ENCODE results near the gene WDR31. TPM values are rescaled to one million over a fixed set of nuclear protein-coding genes. Genes with fewer than 3 reads are reported as not detected.

Gene WDR31
- total and polyA plus RNA-seq, 4 donors = 1.8 to 7.0 (median 4.0) TPM

DNA sequence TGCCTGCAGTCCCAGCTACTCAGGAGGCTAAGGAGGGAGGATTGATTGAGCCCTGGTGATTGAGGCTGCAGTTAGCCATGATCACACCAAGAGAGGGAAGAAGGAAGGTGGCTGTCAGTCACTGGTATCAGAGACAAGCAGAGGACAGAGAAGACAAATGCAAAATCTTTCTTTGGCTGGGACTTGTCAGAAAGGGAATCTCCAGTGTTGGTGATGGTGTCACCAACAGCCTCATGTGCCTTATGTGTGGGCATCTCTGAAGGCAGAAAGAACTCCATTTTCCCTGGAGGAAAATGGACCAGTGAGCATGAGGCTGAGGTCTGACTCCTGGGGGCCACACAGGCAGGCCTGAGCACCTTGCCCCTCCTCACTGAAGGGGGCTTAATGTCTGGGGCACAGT lies 24.8 kb downstream of the WDR31 start:
- no peak overlapping the region for H3K4me3 ChIP-seq
- peaks cover 0 to 6% (median under 1%) of the 10 kb centered on the region in 4 donors for H3K36me3 ChIP-seq (ENCODE audit: control insufficient read depth in 4 of 4, insufficient read depth in 4 of 4, low read length in 4 of 4)
- peaks cover 0 to 6% (median under 1%) of the 10 kb centered on the region in 5 donors for H3K4me1 ChIP-seq (ENCODE audit: control insufficient read depth in 5 of 5, insufficient read depth in 5 of 5, low read length in 5 of 5)
- no peak overlapping the region for H3K9ac ChIP-seq (ENCODE audit: insufficient read depth in 1 of 2, low read length in 2 of 2)
- no peak for ATAC-seq (ENCODE audit: insufficient read depth, low FRiP score)
- no peaks in the 10 kb centered on the region for H3K27me3 ChIP-seq (ENCODE audit: control insufficient read depth in 3 of 3, insufficient read depth in 3 of 3, low read length in 2 of 3)
- TF ChIP-seq, protein P1, sequence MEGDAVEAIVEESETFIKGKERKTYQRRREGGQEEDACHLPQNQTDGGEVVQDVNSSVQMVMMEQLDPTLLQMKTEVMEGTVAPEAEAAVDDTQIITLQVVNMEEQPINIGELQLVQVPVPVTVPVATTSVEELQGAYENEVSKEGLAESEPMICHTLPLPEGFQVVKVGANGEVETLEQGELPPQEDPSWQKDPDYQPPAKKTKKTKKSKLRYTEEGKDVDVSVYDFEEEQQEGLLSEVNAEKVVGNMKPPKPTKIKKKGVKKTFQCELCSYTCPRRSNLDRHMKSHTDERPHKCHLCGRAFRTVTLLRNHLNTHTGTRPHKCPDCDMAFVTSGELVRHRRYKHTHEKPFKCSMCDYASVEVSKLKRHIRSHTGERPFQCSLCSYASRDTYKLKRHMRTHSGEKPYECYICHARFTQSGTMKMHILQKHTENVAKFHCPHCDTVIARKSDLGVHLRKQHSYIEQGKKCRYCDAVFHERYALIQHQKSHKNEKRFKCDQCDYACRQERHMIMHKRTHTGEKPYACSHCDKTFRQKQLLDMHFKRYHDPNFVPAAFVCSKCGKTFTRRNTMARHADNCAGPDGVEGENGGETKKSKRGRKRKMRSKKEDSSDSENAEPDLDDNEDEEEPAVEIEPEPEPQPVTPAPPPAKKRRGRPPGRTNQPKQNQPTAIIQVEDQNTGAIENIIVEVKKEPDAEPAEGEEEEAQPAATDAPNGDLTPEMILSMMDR (IDR thresholded peaks at IDR 0.05; ENCODE audit: control extremely low read depth, extremely low read depth) = no peak
- no peak for DNase-seq
- H3K9me3 ChIP-seq (ENCODE audit: control insufficient read depth in 4 of 4, insufficient read depth in 3 of 4, low read length in 3 of 4) = no peaks in the 10 kb centered on the region
- no peak overlapping the region for H3K27ac ChIP-seq (ENCODE audit: low read depth in 1 of 2, low read length in 1 of 2)

DNA sequence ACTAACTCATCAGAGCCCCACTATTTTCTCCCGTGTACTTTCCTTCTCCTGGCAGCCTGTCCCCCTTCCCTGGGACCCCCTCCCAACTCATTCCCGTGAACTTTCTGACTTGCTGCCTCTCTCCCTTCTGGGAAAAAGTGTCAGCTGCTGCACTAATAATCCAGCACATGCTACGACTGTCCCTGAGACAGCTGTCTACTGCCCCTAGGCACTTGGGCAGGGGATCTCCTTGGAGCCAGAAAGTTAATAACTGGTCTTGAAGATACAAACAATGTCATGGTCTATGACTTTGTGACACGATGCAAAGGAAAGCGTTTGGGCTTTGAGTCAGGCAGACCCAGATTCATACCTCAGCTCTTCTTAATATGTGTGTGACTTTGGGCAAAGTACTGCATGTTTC lies 26.8 kb downstream of the WDR31 start:
- H3K4me3 ChIP-seq = no peak overlapping the region
- no peak overlapping the region for H3K9ac ChIP-seq (ENCODE audit: insufficient read depth in 1 of 2, low read length in 2 of 2)
- peaks cover 0 to 3% (median 0%) of the 10 kb centered on the region in 4 donors for H3K36me3 ChIP-seq (ENCODE audit: control insufficient read depth in 4 of 4, insufficient read depth in 4 of 4, low read length in 4 of 4)
- ATAC-seq (ENCODE audit: insufficient read depth, low FRiP score) (no peak), DNase-seq (no peak)
- H3K27me3 ChIP-seq (ENCODE audit: control insufficient read depth in 3 of 3, insufficient read depth in 3 of 3, low read length in 2 of 3) = no peaks in the 10 kb centered on the region
- 82 to 87% methylated on average over 5 of the region's 5 CpGs for WGBS, 2 donors
- H3K27ac ChIP-seq (ENCODE audit: low read depth in 1 of 2, low read length in 1 of 2) = no peak overlapping the region
- TF ChIP-seq, protein P1 (IDR thresholded peaks at IDR 0.05; ENCODE audit: control extremely low read depth, extremely low read depth) = no peak
- H3K4me1 ChIP-seq (ENCODE audit: control insufficient read depth in 5 of 5, insufficient read depth in 5 of 5, low read length in 5 of 5) = peaks cover 0 to 6% (median 1%) of the 10 kb centered on the region in 5 donors
- no peaks in the 10 kb centered on the region for H3K9me3 ChIP-seq (ENCODE audit: control insufficient read depth in 4 of 4, insufficient read depth in 3 of 4, low read length in 3 of 4)

DNA sequence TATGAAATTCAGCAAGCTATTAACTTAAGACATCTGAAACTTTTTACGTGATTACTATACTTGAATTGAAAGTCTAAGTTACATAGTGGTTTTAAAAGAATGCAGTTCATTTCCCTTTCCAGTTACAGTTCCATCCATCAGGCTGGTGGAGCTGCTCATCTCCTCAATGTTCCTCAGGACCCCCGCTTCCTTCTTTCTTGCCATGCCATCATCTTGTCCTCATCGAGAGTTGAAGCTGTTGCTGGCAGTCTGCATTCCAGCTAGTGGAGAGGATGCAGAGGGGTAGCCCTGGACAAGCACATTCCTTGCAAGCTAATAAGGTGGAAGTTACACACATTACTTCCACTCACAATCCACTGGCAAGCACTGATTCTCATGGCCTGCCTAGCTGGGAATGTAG lies 28.1 kb downstream of the WDR31 start:
- no peak overlapping the region for H3K27ac ChIP-seq (ENCODE audit: low read depth in 1 of 2, low read length in 1 of 2)
- no peaks in the 10 kb centered on the region for H3K36me3 ChIP-seq (ENCODE audit: control insufficient read depth in 4 of 4, insufficient read depth in 4 of 4, low read length in 4 of 4)
- no peak overlapping the region for H3K4me3 ChIP-seq
- no peaks in the 10 kb centered on the region for H3K9me3 ChIP-seq (ENCODE audit: control insufficient read depth in 4 of 4, insufficient read depth in 3 of 4, low read length in 3 of 4)
- no peaks in the 10 kb centered on the region for H3K27me3 ChIP-seq (ENCODE audit: control insufficient read depth in 3 of 3, insufficient read depth in 3 of 3, low read length in 2 of 3)
- ATAC-seq (ENCODE audit: insufficient read depth, low FRiP score) (no peak), DNase-seq (no peak)
- 88 to 89% methylated on average over 3 of the region's 3 CpGs for WGBS, 2 donors
- TF ChIP-seq, protein P1 (IDR thresholded peaks at IDR 0.05; ENCODE audit: control extremely low read depth, extremely low read depth) = no peak
- H3K4me1 ChIP-seq (ENCODE audit: control insufficient read depth in 5 of 5, insufficient read depth in 5 of 5, low read length in 5 of 5) = peaks cover 0 to 6% (median 1%) of the 10 kb centered on the region in 5 donors
- no peak overlapping the region for H3K9ac ChIP-seq (ENCODE audit: insufficient read depth in 1 of 2, low read length in 2 of 2)

DNA sequence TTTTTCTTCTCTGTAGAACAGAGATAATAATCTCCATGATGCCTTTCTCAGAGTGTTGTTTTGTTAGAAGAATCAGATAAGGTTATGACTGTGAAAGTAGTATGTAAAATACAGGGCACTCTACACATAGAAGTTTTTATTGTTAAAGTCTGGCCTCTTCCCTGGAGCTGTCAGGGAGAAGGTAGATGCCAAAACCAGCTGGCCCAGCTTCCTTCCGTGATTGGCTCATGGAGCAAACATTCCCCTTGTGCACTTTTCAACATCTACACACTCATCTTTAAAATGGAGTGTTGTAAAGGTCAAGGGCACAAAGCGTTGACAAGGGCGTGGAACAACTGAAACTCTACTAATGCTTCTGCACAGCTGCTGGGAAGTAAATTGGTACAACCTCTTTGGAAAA lies 29.5 kb downstream of the WDR31 start:
- no peak overlapping the region for H3K4me3 ChIP-seq
- ATAC-seq (ENCODE audit: insufficient read depth, low FRiP score) (no peak), DNase-seq (peak in 2 of 3 donors; percentile 2 to 14)
- 49 to 76% methylated on average over 3 of the region's 3 CpGs for WGBS, 2 donors
- no peaks in the 10 kb centered on the region for H3K9me3 ChIP-seq (ENCODE audit: control insufficient read depth in 4 of 4, insufficient read depth in 3 of 4, low read length in 3 of 4)
- H3K36me3 ChIP-seq (ENCODE audit: control insufficient read depth in 4 of 4, insufficient read depth in 4 of 4, low read length in 4 of 4) = no peaks in the 10 kb centered on the region
- H3K27me3 ChIP-seq (ENCODE audit: control insufficient read depth in 3 of 3, insufficient read depth in 3 of 3, low read length in 2 of 3) = no peaks in the 10 kb centered on the region
- H3K9ac ChIP-seq (ENCODE audit: insufficient read depth in 1 of 2, low read length in 2 of 2) = no peak overlapping the region
- TF ChIP-seq, protein P1 (IDR thresholded peaks at IDR 0.05; ENCODE audit: control extremely low read depth, extremely low read depth) = no peak
- peak overlapping the region in 1 of 2 donors; percentile 35 for H3K27ac ChIP-seq (ENCODE audit: low read depth in 1 of 2, low read length in 1 of 2)
- peaks cover 0 to 6% (median 1%) of the 10 kb centered on the region in 5 donors for H3K4me1 ChIP-seq (ENCODE audit: control insufficient read depth in 5 of 5, insufficient read depth in 5 of 5, low read length in 5 of 5)
